HL-60 (cell line): ENCODE results near the gene HNF1B.

Experiments
- POLR2AphosphoS5 ChIP-seq: IDR thresholded peaks from 2 replicates; pipeline ENCODE4 v1.6.1; 2012; ENCODE audit warnings: low read depth
- TF ChIP-seq, protein P1 (sequence below): IDR thresholded peaks from one replicate; pipeline ENCODE4 v1.5.1; 2011; ENCODE audit warnings: low read length, control low read depth, inconsistent platforms; ENCODE audit not compliant: insufficient read depth
- TF ChIP-seq, protein P2 (sequence below): IDR thresholded peaks from 2 replicates; pipeline ENCODE4 v1.6.1; 2012; ENCODE audit warnings: low read depth; ENCODE audit not compliant: insufficient replicate concordance

DNA sequence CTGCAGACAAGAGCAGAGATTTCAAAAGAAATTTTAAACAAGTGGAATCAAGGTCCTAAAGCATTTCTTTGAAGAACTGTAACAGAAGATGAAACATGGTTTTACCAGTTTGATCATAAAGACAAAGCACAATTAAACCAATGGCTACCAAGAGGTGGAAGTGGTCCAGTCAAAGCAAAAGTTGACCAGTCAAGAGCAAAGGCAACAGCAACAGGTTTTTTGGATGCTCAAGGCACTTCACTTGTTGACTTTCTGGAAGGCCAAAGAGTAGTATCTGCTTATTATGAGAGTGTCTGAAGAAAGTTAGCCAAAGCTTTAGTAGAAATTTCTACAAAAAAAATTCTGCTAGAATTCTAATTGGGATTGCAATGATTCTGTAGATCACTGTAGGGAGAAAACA is 106.9 kb downstream of the HNF1B start:
- TF ChIP-seq, protein P1, sequence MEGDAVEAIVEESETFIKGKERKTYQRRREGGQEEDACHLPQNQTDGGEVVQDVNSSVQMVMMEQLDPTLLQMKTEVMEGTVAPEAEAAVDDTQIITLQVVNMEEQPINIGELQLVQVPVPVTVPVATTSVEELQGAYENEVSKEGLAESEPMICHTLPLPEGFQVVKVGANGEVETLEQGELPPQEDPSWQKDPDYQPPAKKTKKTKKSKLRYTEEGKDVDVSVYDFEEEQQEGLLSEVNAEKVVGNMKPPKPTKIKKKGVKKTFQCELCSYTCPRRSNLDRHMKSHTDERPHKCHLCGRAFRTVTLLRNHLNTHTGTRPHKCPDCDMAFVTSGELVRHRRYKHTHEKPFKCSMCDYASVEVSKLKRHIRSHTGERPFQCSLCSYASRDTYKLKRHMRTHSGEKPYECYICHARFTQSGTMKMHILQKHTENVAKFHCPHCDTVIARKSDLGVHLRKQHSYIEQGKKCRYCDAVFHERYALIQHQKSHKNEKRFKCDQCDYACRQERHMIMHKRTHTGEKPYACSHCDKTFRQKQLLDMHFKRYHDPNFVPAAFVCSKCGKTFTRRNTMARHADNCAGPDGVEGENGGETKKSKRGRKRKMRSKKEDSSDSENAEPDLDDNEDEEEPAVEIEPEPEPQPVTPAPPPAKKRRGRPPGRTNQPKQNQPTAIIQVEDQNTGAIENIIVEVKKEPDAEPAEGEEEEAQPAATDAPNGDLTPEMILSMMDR: no peak
- TF ChIP-seq POLR2AphosphoS5: no peak
- TF ChIP-seq, protein P2, sequence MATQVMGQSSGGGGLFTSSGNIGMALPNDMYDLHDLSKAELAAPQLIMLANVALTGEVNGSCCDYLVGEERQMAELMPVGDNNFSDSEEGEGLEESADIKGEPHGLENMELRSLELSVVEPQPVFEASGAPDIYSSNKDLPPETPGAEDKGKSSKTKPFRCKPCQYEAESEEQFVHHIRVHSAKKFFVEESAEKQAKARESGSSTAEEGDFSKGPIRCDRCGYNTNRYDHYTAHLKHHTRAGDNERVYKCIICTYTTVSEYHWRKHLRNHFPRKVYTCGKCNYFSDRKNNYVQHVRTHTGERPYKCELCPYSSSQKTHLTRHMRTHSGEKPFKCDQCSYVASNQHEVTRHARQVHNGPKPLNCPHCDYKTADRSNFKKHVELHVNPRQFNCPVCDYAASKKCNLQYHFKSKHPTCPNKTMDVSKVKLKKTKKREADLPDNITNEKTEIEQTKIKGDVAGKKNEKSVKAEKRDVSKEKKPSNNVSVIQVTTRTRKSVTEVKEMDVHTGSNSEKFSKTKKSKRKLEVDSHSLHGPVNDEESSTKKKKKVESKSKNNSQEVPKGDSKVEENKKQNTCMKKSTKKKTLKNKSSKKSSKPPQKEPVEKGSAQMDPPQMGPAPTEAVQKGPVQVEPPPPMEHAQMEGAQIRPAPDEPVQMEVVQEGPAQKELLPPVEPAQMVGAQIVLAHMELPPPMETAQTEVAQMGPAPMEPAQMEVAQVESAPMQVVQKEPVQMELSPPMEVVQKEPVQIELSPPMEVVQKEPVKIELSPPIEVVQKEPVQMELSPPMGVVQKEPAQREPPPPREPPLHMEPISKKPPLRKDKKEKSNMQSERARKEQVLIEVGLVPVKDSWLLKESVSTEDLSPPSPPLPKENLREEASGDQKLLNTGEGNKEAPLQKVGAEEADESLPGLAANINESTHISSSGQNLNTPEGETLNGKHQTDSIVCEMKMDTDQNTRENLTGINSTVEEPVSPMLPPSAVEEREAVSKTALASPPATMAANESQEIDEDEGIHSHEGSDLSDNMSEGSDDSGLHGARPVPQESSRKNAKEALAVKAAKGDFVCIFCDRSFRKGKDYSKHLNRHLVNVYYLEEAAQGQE: no peak
